H1 (cell line): ENCODE data around the gene GMPPA. TPM values are rescaled to one million over a fixed set of nuclear protein-coding genes. Genes with fewer than 3 reads are reported as not detected.

Experiments used
- CTCF ChIA-PET: fragments of 300-600 bp; sonication (Branson Sonifier 250); formaldehyde crosslinking; loops from one replicate; lab custom pipeline; 2021; ENCODE audit not compliant: partially characterized antibody; lab: Charles Lee
- POLR2A ChIA-PET: fragments of 300-600 bp; sonication (Branson Sonifier 250); formaldehyde crosslinking; loops from one replicate; lab custom pipeline; 2021; ENCODE audit warnings: inconsistent platforms; ENCODE audit not compliant: partially characterized antibody; lab: Charles Lee
- DNase-seq, 2 experiments: peaks; one replicate each; pipeline versions ENCODE4 v3.0.0 to v3.0.0-alpha.2; 2010 to 2022; ENCODE audit warnings: low spot score in 2 of 2, low read depth in 1 of 2, mixed read lengths in 1 of 2
- FAIRE-seq: peaks from 2 replicates; lab custom pipeline; 2011; peaks lifted over from hg19 to GRCh38; lab: Jason Lieb, UNC
- H2AFZ ChIP-seq: 2 replicates; pipeline ENCODE4 v1.8.1; 2012; ENCODE audit warnings: low read length, inconsistent platforms
- H2AK5ac ChIP-seq: 2 replicates; pipeline ENCODE4 v1.6.1; 2013; ENCODE audit warnings: low read depth, low read length
- H2BK120ac ChIP-seq: replicated peaks from 2 replicates; pipeline ENCODE3; 2013; ENCODE audit warnings: low read depth, low read length, inconsistent platforms
- H2BK12ac ChIP-seq: 2 replicates; pipeline ENCODE4 v1.6.1; 2013; ENCODE audit warnings: low read depth, low read length
- H2BK15ac ChIP-seq: 2 replicates; pipeline ENCODE4 v1.6.1; 2013; ENCODE audit warnings: low read length
- H2BK20ac ChIP-seq: 2 replicates; pipeline ENCODE4 v1.6.1; 2013; ENCODE audit warnings: low read length
- H2BK5ac ChIP-seq: 2 replicates; pipeline ENCODE4 v1.6.1; 2013; ENCODE audit warnings: low read depth, low read length
- H3K14ac ChIP-seq: 2 replicates; pipeline ENCODE4 v1.6.1; 2013; ENCODE audit warnings: inconsistent platforms; ENCODE audit not compliant: insufficient read length
- H3K18ac ChIP-seq: 2 replicates; pipeline ENCODE4 v1.6.1; 2013; ENCODE audit warnings: low read length; ENCODE audit errors: extremely low read depth
- H3K23ac ChIP-seq: 2 replicates; pipeline ENCODE4 v1.6.1; 2013; ENCODE audit warnings: inconsistent platforms; ENCODE audit not compliant: insufficient read length
- H3K23me2 ChIP-seq: 2 replicates; pipeline ENCODE4 v1.6.1; 2013; ENCODE audit warnings: low read depth, low read length
- H3K27ac ChIP-seq: 2 replicates; pipeline ENCODE4 v1.6.1; 2011; ENCODE audit warnings: low read depth, low read length, inconsistent platforms
- H3K27me3 ChIP-seq, 4 experiments: replicated peaks in 1 of 4; 1 replicate in 1 of 4; 2 replicates in 3 of 4; pipeline versions ENCODE4 v1.6.1 to v1.8.1; 2011 to 2013; ENCODE audit warnings: low read length in 3 of 4, mild to moderate bottlenecking in 3 of 4, inconsistent platforms in 2 of 4, mixed read lengths in 2 of 4, moderate library complexity in 1 of 4; ENCODE audit not compliant: control insufficient read depth in 3 of 4, insufficient read depth in 3 of 4; ENCODE audit errors: extremely low read depth in 1 of 4
- H3K36me3 ChIP-seq, 4 experiments: 2 replicates each; pipeline versions ENCODE4 v1.6.1 to v1.8.1; 2011 to 2013; ENCODE audit warnings: mild to moderate bottlenecking in 4 of 4, low read length in 3 of 4, moderate library complexity in 2 of 4, control low read depth in 1 of 4, inconsistent platforms in 1 of 4; ENCODE audit not compliant: insufficient read depth in 4 of 4, control insufficient read depth in 2 of 4
- H3K4ac ChIP-seq: replicated peaks from 2 replicates; pipeline ENCODE3; 2013; ENCODE audit warnings: low read length, low read depth, mixed read lengths, inconsistent platforms; ENCODE audit not compliant: insufficient read length
- H3K4me1 ChIP-seq, 4 experiments: replicated peaks in 1 of 4; 1 replicate in 1 of 4; 2 replicates in 3 of 4; pipeline versions ENCODE4 v1.6.1 to v1.8.1; 2011 to 2013; ENCODE audit warnings: low read length in 3 of 4, inconsistent platforms in 2 of 4, mixed read lengths in 1 of 4; ENCODE audit not compliant: insufficient read depth in 4 of 4, control insufficient read depth in 3 of 4
- H3K4me2 ChIP-seq, 2 experiments: 2 replicates each; pipeline versions ENCODE4 v1.6.1 to v1.8.1; 2011 to 2013; ENCODE audit warnings: low read depth in 2 of 2, low read length in 2 of 2, control low read depth in 1 of 2, inconsistent platforms in 1 of 2, mild to moderate bottlenecking in 1 of 2; ENCODE audit not compliant: insufficient read depth in 1 of 2
- H3K4me3 ChIP-seq, 4 experiments: fragments of 200-600, 300-600 bp in 1 of 4; sonication (generic), shearing (Covaris generic), sonication (Bioruptor Twin) in 1 of 4; 2 replicates each; pipeline versions ENCODE4 v1.5.1 to v1.8.1; 2011 to 2016; ENCODE audit warnings: low read length in 4 of 4, low read depth in 3 of 4, control low read depth in 2 of 4, inconsistent platforms in 2 of 4, mild to moderate bottlenecking in 2 of 4, mixed read lengths in 1 of 4, moderate library complexity in 1 of 4; ENCODE audit not compliant: insufficient read depth in 2 of 4; ENCODE audit errors: extremely low read depth in 1 of 4
- H3K56ac ChIP-seq: replicated peaks from 2 replicates; pipeline ENCODE3; 2013; ENCODE audit warnings: low read depth, mild to moderate bottlenecking, mixed read lengths, low read length, inconsistent platforms; ENCODE audit not compliant: insufficient read length
- H3K79me1 ChIP-seq: 2 replicates; pipeline ENCODE4 v1.6.1; 2013; ENCODE audit warnings: low read depth, low read length, control low read depth
- H3K79me2 ChIP-seq, 2 experiments: 2 replicates each; pipeline versions ENCODE4 v1.6.1 to v1.8.1; 2012 to 2013; ENCODE audit warnings: low read length in 2 of 2, mild to moderate bottlenecking in 2 of 2, inconsistent platforms in 1 of 2; ENCODE audit not compliant: insufficient read depth in 2 of 2, control insufficient read depth in 1 of 2
- H3K9ac ChIP-seq, 4 experiments: replicated peaks in 1 of 4; 1 replicate in 1 of 4; 2 replicates in 3 of 4; pipeline versions ENCODE4 v1.6.1 to v1.8.1; 2011 to 2013; ENCODE audit warnings: low read depth in 3 of 4, low read length in 3 of 4, control low read depth in 2 of 4, mild to moderate bottlenecking in 2 of 4, moderate library complexity in 2 of 4, inconsistent platforms in 1 of 4; ENCODE audit errors: extremely low read depth in 1 of 4
- H3K9me3 ChIP-seq, 2 experiments: 2 replicates each; pipeline versions ENCODE4 v1.6.1 to v1.8.1; 2012 to 2013; ENCODE audit warnings: mild to moderate bottlenecking in 2 of 2, moderate library complexity in 2 of 2, control low read depth in 1 of 2, inconsistent platforms in 1 of 2, low read depth in 1 of 2, low read length in 1 of 2, mixed read lengths in 1 of 2; ENCODE audit not compliant: insufficient read depth in 2 of 2
- H4K20me1 ChIP-seq, 2 experiments: replicated peaks in 1 of 2; 2 replicates each; pipeline versions ENCODE3 to v1.8.1; 2011 to 2013; ENCODE audit warnings: inconsistent platforms in 2 of 2, low read length in 2 of 2, mild to moderate bottlenecking in 1 of 2; ENCODE audit not compliant: insufficient read depth in 2 of 2, control insufficient read depth in 1 of 2
- H4K5ac ChIP-seq: 2 replicates; pipeline ENCODE4 v1.6.1; 2013; ENCODE audit warnings: low read length, low read depth, mixed read lengths, inconsistent platforms; ENCODE audit not compliant: insufficient read length
- H4K8ac ChIP-seq: 2 replicates; pipeline ENCODE4 v1.8.0; 2013; ENCODE audit warnings: mild to moderate bottlenecking, moderate library complexity, low read length, inconsistent platforms; ENCODE audit not compliant: insufficient read depth; ENCODE audit errors: extremely low read depth
- H4K91ac ChIP-seq: replicated peaks from 2 replicates; pipeline ENCODE3; 2013; ENCODE audit warnings: low read length, mixed read lengths, inconsistent platforms; ENCODE audit not compliant: insufficient read length
- ATF2 ChIP-seq: IDR thresholded peaks from 2 replicates; pipeline ENCODE4 v1.6.1; 2012; ENCODE audit warnings: low read length, inconsistent platforms
- CHD1 ChIP-seq: IDR thresholded peaks from 2 replicates; pipeline ENCODE4 v1.6.1; 2012; ENCODE audit warnings: low read depth, low read length, improper control_type of control experiment
- E2F6 ChIP-seq: IDR thresholded peaks from 2 replicates; pipeline ENCODE4 v1.6.1; 2012; ENCODE audit warnings: inconsistent platforms
- HDAC6 ChIP-seq: IDR thresholded peaks from one replicate; pipeline ENCODE4 v1.7.1; 2012; ENCODE audit warnings: low read depth, mild to moderate bottlenecking, inconsistent platforms, low read length, moderate library complexity
- POU5F1 ChIP-seq: IDR thresholded peaks from 2 replicates; pipeline ENCODE4 v1.6.1; 2011; ENCODE audit warnings: low read depth, mild to moderate bottlenecking, low read length, moderate library complexity
- RXRA ChIP-seq: IDR thresholded peaks from 2 replicates; pipeline ENCODE4 v1.6.1; 2011; ENCODE audit warnings: low read depth, mild to moderate bottlenecking, low read length, moderate library complexity; ENCODE audit not compliant: insufficient read depth
- SAP30 ChIP-seq: fragments of 300-600 bp; sonication (generic); IDR thresholded peaks from 2 replicates; pipeline ENCODE4 v1.7.1; 2012; ENCODE audit warnings: low read length, moderate library complexity, mild to moderate bottlenecking, inconsistent platforms; ENCODE audit not compliant: insufficient read depth, insufficient replicate concordance
- WGBS, 2 experiments: shearing (Covaris generic) in 1 of 2; methylation state at CpG; one replicate each; pipeline versions ENCODE4 v1.1.6 to v1.1.7; 2013 to 2015; ENCODE audit warnings: low lambda C conversion rate in 2 of 2, mixed read lengths in 2 of 2, inconsistent platforms in 1 of 2, low coverage in 1 of 2, missing lambda C conversion rate in 1 of 2; ENCODE audit not compliant: insufficient replicate concordance in 2 of 2, insufficient coverage in 1 of 2, insufficient read length in 1 of 2; ENCODE audit errors: extremely low coverage in 1 of 2, missing lambda C conversion rate in 1 of 2; 5-methylcytosine and 5-hydroxymethylcytosine counted together
- polyA plus RNA-seq, 7 experiments: library from polyadenylated mRNA; depleted of rRNA in 3 of 7; stranded (reverse) in 5 of 7; unstranded in 2 of 7; fragments of >200 nt in 5 of 7; fragments of 200-250 nt in 2 of 7; gene quantifications; 1 replicate in 5 of 7; 2 replicates in 1 of 7; 4 replicates in 1 of 7; pipeline versions ENCODE4 v1.2.1 to v1.2.3, GENCODE V29; 2011 to 2013; ENCODE audit warnings: missing spikeins in 2 of 7, mixed read lengths in 2 of 7
- total RNA-seq: library from RNA; stranded (reverse); fragmentation: NEBNext Ultra II Directional; extraction: Animal tissue kit (Norgen Biotek cat#: 25700); gene quantifications from 2 replicates; pipeline ENCODE4 v1.2.1, GENCODE V29; 2021

Gene GMPPA
- total and polyA plus RNA-seq, 2 of the 8 experiments (the other 6 are each of a cell fraction or from before 2014, with no cell fraction given) = 34.3 to 98.8 TPM

GRCh38 chr2:219506802-219507526 lies 8.3 kb downstream of the GMPPA start:
- H3K4me1 ChIP-seq = peaks cover 4 to 52% (median 44%) of the 10 kb centered on the region in 4 experiments
- TF ChIP-seq HDAC6 (no peak), RXRA (no peak), POU5F1 (0 out of 2 replicates have a peak, but pooled peaks have one; percentile 12), SAP30 (no peak), ATF2 (no peak), CHD1 (no peak), E2F6 (peak; percentile 80)

More at GRCh38 chr2:219506802-219507526, 8.3 kb downstream of the GMPPA start:
- H3K27me3 ChIP-seq = peaks cover 0 to 8% (median 4%) of the 10 kb centered on the region in 4 experiments; a peak in 5 of 7 replicates
- peak overlapping the region; percentile 97 for H2BK120ac ChIP-seq
- no peaks in the 10 kb centered on the region for H3K9me3 ChIP-seq
- H2BK20ac ChIP-seq = peak overlapping the region; percentile 98
- no peaks in the 10 kb centered on the region for H4K20me1 ChIP-seq
- DNase-seq (peak in 1 of 2 experiments; percentile 80), FAIRE-seq (no peak)
- no peak overlapping the region for H3K23ac ChIP-seq
- H2AFZ ChIP-seq = no peak overlapping the region
- peak overlapping the region; percentile 41 to 42 for H3K4me2 ChIP-seq
- peak overlapping the region; percentile 85 for H3K56ac ChIP-seq
- H4K91ac ChIP-seq = peak overlapping the region; percentile 91
- peaks cover 0 to 7% (median 0%) of the 10 kb centered on the region in 4 experiments; a peak in 2 of 8 replicates for H3K36me3 ChIP-seq
- CTCF ChIA-PET = interaction anchor here (1.0 to 113.1 kb wide), 8 partner anchors 18 to 107 kb away, joined by 3 to 7248 read pairs (median 23); partner anchors contain the start of genes DES, GMPPA and SPEG
- H2BK12ac ChIP-seq = peak overlapping the region; percentile 95
- H3K79me2 ChIP-seq = no peaks in the 10 kb centered on the region
- peaks cover 6% of the 10 kb centered on the region for H3K23me2 ChIP-seq
- H3K4me3 ChIP-seq = peak overlapping the region in 1 of 4 experiments; percentile 3; a peak in 1 of 8 replicates
- POLR2A ChIA-PET = interaction anchor here (0.5 to 11.0 kb wide), 14 partner anchors 11 to 564 kb away, joined by 3 to 216 read pairs (median 3); partner anchors contain the start of genes GMPPA and SPEG
- H3K14ac ChIP-seq = no peak overlapping the region
- H4K5ac ChIP-seq = peak overlapping the region; percentile 70
- peak overlapping the region; percentile 89 for H3K4ac ChIP-seq
- H3K27ac ChIP-seq = peak overlapping the region; percentile 89; the same call in 1 of the 2 replicates
- peak overlapping the region; percentile 97; the same call in 1 of the 2 replicates for H2AK5ac ChIP-seq
- H2BK15ac ChIP-seq = peak overlapping the region; percentile 72; the same call in 1 of the 2 replicates
- H2BK5ac ChIP-seq = peak overlapping the region; percentile 99
- H3K18ac ChIP-seq = peak overlapping the region; percentile 96
- H3K79me1 ChIP-seq = no peaks in the 10 kb centered on the region; the same call in 1 of the 2 replicates
- H3K9ac ChIP-seq = peak overlapping the region in 3 of 4 experiments; percentile 26 to 54 (median 45); a peak in 4 of 7 replicates
- H4K8ac ChIP-seq = peak overlapping the region; percentile 91; the same call in 1 of the 2 replicates
- 21% methylated on average over 16 of the region's 17 CpGs; no CpG with 5 or more reads in 1 of the 2 experiments for WGBS, 2 experiments
